Cardiac septum (tissue), 1 donor: Measurements from ENCODE around the gene CALML3. TPM values are rescaled to one million over a fixed set of nuclear protein-coding genes. Genes with fewer than 3 reads are reported as not detected.

Experiments
- DNase-seq: peaks from one replicate; pipeline ENCODE4 v3.0.0-alpha.2; 2020; ENCODE audit warnings: low spot score
- intact Hi-C: fragments of 100-400 bp; cut with DNase I; formaldehyde crosslinking; loops from one replicate; pipeline ENCODE4 v1.14.0; 2022
- total RNA-seq: library from RNA; stranded (reverse); fragmentation: NEBNext Ultra II Directional; extraction: Animal tissue kit (Norgen Biotek cat#: 25700); gene quantifications from one replicate; pipeline ENCODE4 v1.2.1, GENCODE V29; 2021
- donor health status: DM: no; HTN: no; CAD: no.

The CALML3 gene
- total RNA-seq, 1 donor from 2014 or later, result not detected

- intact Hi-C loops, result no loop called here
- no peak for DNase-seq
These were observed 5.7 kb upstream of the CALML3 start for GRCh38 chr10:5519054-5519453.

- peak; percentile 44 for DNase-seq
- intact Hi-C loops, result no loop called here
These were observed 1.7 kb upstream of the CALML3 start for GRCh38 chr10:5522913-5523560.

DNA sequence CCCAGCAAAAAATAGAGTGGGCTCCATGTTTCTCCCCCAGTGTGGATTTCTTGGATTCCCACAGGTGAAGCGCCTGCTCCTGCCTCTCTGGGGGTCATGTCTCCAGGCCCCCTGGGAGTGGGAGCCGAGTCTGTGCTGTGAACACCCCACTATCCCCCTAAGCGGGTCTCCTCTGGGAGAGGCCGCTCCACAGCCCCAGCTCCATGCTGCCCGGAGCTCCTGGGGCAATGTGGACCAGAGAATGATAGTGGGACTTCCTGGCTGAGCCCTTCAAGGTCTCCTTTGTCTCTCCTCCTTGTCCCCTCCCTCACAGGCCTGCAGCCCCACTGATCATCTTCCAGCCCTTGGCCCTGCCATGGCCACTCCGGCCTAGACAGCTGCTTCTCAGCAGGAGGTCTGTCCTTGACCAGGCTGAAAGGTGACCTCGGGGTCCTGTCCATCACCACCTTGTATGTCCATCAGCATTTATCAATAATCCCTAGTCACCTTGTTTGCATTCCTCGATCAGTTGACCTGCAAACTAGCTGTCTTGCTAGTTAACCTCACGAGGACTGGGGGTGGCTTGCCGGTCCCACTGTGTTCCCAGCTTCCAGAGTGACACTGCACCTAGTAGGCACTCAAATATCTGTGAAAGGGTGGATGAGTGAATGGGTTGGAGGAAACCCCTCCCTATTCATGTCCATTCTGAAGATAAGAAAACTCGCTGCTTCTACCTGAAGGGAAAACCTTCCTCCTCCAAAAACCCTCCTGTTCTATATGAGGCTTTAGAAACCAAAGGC is 776 bp upstream of the CALML3 start:
- intact Hi-C loops, result no loop called here
- peak; percentile 50 for DNase-seq

GRCh38 chr10:5525561-5526341 is 990 bp downstream of the CALML3 start:
- intact Hi-C loops, result no loop called here
- peak; percentile 60 for DNase-seq

GRCh38 chr10:5526691-5527331 is 2.0 kb downstream of the CALML3 start:
- intact Hi-C loops, result no loop called here
- peak; percentile 71 for DNase-seq

DNA sequence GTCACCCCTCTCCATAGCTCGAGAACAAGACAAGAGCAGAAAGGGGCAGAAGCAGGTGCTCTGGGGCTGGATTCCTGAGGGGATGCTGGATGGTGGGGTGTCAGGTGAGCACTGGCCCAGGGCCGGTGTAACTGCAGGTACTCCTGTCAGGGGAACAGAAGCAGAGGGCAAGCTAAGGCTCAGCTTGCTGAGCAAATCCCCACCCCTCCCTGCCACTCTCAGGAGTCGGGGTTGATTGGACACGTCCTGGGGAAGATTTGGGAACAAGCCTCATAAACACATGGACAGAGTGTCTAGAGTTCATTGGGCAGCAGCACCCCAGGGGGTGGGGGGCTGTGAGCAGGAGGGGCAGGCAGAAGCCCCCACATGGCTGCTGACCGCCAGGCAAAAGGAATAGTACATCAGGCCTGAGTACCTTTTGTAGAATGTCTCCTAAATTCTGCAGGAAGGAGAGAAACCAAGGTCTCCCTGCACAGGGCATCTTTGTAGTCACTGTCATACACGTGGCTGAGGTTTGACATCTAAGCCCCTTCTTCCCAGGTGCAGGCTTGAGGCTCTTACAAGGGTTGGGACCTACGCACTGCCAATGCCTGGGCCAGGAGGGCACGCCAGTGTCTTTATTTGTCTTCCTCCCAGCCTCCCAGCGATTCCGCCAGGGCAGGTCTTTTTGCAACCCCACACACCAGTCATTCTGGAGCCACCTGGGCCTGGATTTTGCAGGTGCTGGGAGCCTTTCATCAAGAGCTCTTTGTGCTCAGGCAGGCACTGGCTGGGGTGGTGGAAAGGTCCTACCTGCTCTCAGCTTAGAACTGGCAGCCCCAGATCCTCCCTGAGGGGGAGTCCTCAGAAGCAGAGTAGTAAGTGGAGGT is 2.8 kb downstream of the CALML3 start:
- intact Hi-C loops, result no loop called here
- peak; percentile 54 for DNase-seq

- intact Hi-C loops, result no loop called here
- DNase-seq, result peak; percentile 67
These were observed 4.4 kb downstream of the CALML3 start for GRCh38 chr10:5528989-5529701.

GRCh38 chr10:5529702-5530411 is 5.1 kb downstream of the CALML3 start:
- intact Hi-C loops, result loop anchor here (5.0 kb wide), 1 partner anchor 87 kb away; no protein-coding TSS in a partner anchor
- peak; percentile 59 for DNase-seq

DNA sequence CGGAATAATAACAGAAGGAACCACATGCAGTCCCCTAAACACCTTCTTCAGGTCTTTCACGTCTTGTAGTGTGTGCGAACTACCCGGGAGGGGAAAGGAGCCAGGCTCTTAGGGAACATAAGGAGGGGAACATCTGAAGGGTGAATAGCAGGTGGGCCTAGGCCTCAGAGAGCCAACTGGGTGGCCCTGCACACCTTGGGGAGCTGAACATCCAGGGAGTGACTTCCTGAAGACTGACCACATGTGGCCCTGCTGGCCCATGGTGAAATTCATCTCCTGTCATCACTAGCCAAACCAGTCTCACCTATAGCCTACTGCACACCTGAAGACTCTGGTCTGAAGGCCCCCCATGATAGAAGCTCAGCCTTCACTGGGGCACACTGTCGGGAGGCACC is 5.6 kb downstream of the CALML3 start:
- peak; percentile 61 for DNase-seq
- intact Hi-C loops, result loop anchor here (5.0 kb wide), 1 partner anchor 87 kb away; no protein-coding TSS in a partner anchor

- peak; percentile 73 for DNase-seq
- intact Hi-C loops, result loop anchor here (5.0 kb wide), 1 partner anchor 86 kb away; no protein-coding TSS in a partner anchor
These were observed 6.2 kb downstream of the CALML3 start for GRCh38 chr10:5530846-5531557.

GRCh38 chr10:5531558-5532306 is 7.0 kb downstream of the CALML3 start:
- intact Hi-C loops, result loop anchor here (5.0 kb wide), 1 partner anchor 86 kb away; no protein-coding TSS in a partner anchor
- DNase-seq, result peak; percentile 62

GRCh38 chr10:5532307-5532605 is 7.5 kb downstream of the CALML3 start:
- peak; percentile 63 for DNase-seq

DNA sequence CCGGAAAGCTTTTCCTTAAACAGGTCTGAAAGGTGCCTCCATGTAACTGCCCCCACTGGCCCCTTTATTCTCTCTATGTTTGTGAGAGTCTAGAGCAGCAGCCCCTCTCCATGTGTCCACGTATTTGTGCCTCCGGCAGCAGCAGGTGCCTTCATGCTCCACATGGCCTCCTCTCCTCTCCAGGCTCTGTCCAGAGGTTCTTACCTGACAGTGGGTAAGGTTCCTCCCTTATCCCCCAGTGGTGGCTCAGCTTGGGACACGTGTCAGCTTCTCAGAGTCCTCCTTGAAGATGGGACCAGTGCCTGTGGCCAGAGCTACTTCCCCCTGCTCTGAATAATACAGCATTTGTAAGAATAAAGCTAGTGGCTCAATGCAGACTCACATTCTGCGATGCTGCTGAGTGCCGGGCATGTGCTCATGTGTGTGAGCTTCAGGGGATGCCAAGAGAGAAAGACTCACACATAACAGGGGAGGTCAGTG is 7.9 kb downstream of the CALML3 start:
- peak; percentile 55 for DNase-seq
- intact Hi-C loops, result loop anchor here (5.0 kb wide), 1 partner anchor 85 kb away; no protein-coding TSS in a partner anchor

More at GRCh38 chr10:5532307-5532605, 7.5 kb downstream of the CALML3 start:
- intact Hi-C loops, result loop anchor here (5.0 kb wide), 1 partner anchor 85 kb away; no protein-coding TSS in a partner anchor

GRCh38 chr10:5533098-5533731 is 8.5 kb downstream of the CALML3 start:
- peak; percentile 71 for DNase-seq
- intact Hi-C loops, result loop anchor here (5.0 kb wide), 1 partner anchor 84 kb away; no protein-coding TSS in a partner anchor

DNA sequence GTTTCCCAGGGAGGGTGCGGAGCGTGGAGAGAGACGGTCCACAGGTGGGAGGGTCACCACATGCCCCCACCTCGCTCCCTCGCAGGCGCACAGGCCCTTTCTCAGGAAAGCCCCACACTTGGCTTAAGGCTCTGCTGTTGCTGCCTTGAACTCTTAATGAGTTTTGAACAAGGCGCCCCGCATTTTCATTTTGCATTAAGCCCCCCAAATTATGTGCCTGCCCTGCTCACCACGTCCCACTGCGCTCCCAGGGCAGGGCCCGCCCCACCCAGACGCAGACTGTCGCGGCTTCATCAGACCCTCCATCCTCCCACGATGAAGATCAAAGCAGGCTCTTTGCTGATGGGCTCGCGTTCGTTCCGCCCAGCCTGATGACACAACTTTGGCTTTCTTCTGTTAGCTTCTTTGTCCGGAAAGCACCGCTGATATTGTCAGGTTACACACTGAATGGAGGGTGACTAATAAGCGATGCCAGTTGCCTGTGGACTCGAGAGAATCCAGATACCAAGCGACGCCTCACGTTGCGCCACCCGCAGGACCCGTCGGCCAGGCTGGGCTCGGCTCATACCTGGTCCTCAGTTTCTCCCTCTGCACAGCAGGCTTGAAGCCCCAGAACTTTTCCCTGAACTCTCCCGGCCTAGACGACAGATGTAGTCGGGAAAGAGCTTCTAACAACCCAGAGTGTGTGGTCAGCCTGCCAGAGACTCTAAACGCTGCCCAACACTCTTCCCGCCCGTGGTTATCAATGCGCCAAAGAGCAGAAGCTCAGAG is 9.5 kb downstream of the CALML3 start:
- DNase-seq, result peak; percentile 57
- intact Hi-C loops, result loop anchor here (5.0 kb wide), 1 partner anchor 83 kb away; no protein-coding TSS in a partner anchor
